Motor neuron (in vitro differentiated cells): Measurements from ENCODE around the gene MRPL23. TPM values are rescaled to one million over a fixed set of nuclear protein-coding genes. Genes with fewer than 3 reads are reported as not detected.

Experiments used
- ATAC-seq, 8 experiments: fragments of 200-7000 bp; cut with Tn5 transposase; replicated peaks in 6 of 8; 2 replicates each; pipeline ENCODE4 v1.8.0; 2021; ENCODE audit warnings: mild to moderate bottlenecking in 8 of 8, moderate library complexity in 8 of 8
- H3K27ac ChIP-seq, 2 donors: fragments of 250-450 bp; sonication (Bioruptor Pico); 2 replicates each; pipeline ENCODE4 v1.9.0; 2021; ENCODE audit warnings: antibody characterized with exemption in 2 of 2, mild to moderate bottlenecking in 2 of 2, moderate library complexity in 1 of 2
- H3K4me1 ChIP-seq, 2 donors: fragments of 250-450 bp; sonication (Bioruptor Pico); replicated peaks in 1 of 2; 2 replicates each; pipeline ENCODE4 v1.6.1; 2021; ENCODE audit warnings: antibody characterized with exemption in 2 of 2, mild to moderate bottlenecking in 2 of 2, moderate library complexity in 1 of 2
- H3K4me3 ChIP-seq, 5 donors: fragments of 250-450 bp; sonication (Bioruptor Pico); 2 replicates each; pipeline ENCODE4 v1.9.0; 2021; ENCODE audit warnings: antibody characterized with exemption in 5 of 5, mild to moderate bottlenecking in 5 of 5, moderate library complexity in 4 of 5
- WGBS, 10 experiments: fragments of 450-650 bp; shearing (Covaris generic); methylation state at CpG; one replicate each; pipeline ENCODE4 v1.0.0; 2022; 5-methylcytosine and 5-hydroxymethylcytosine counted together
- in situ Hi-C, 9 experiments: fragments of 400-800 bp; cut with MboI; loops; one replicate each; pipeline ENCODE4 v1.15.0; 2021; ENCODE audit warnings: low sequenced_read_pairs in 9 of 9, low pct_unique_long_range_greater_than_20kb in 2 of 9; ENCODE audit not compliant: unreplicated experiment in 9 of 9
- total RNA-seq, 8 experiments: library from RNA; unstranded; fragments of 300-600 nt; gene quantifications; 2 replicates each; pipeline versions ENCODE4 v1.2.3 to v1.2.4, GENCODE V29; 2022

MRPL23 gene
- total RNA-seq, 8 experiments from 2014 or later, result 7.1 to 91.9 (median 23.2) TPM

- Histone ChIP-seq H3K27ac (no peak overlapping the region), H3K4me1 (no peaks in the 10 kb centered on the region), H3K4me3 (no peak overlapping the region)
- in situ Hi-C loops, result no loop called here
- ATAC-seq, result no peak
- no CpG with 5 or more reads among the region's 20 CpGs for WGBS, 10 experiments
Measured at GRCh38 chr11:1964955-1965354, 17.8 kb downstream of the MRPL23 start.

- no peak for ATAC-seq
- Histone ChIP-seq H3K4me1 (no peaks in the 10 kb centered on the region), H3K27ac (no peak overlapping the region), H3K4me3 (no peak overlapping the region)
- in situ Hi-C loops, result no loop called here
- no CpG with 5 or more reads among the region's 18 CpGs for WGBS, 10 experiments
Measured at GRCh38 chr11:1966531-1966930, 19.4 kb downstream of the MRPL23 start.

- Histone ChIP-seq H3K4me1 (no peaks in the 10 kb centered on the region), H3K27ac (no peak overlapping the region), H3K4me3 (no peak overlapping the region)
- in situ Hi-C loops, result no loop called here
- ATAC-seq, result no peak
- no CpG with 5 or more reads among the region's 21 CpGs for WGBS, 10 experiments
Measured at GRCh38 chr11:1967641-1968225, 20.6 kb downstream of the MRPL23 start.

- in situ Hi-C loops, result no loop called here
- no peaks in the 10 kb centered on the region for H3K4me1 ChIP-seq
- ATAC-seq, result peak; percentile 68 to 91 (median 72)
- H3K4me3 ChIP-seq, result no peak overlapping the region
- WGBS, 10 experiments, result no CpG with 5 or more reads among the region's 24 CpGs
- H3K27ac ChIP-seq, result no peak overlapping the region
Measured at GRCh38 chr11:1968454-1969002, 21.4 kb downstream of the MRPL23 start.

- H3K27ac ChIP-seq, result no peak overlapping the region
- in situ Hi-C loops, result no loop called here
- WGBS, 10 experiments, result no CpG with 5 or more reads among the region's 21 CpGs
- H3K4me1 ChIP-seq, result no peaks in the 10 kb centered on the region
- peak; percentile 57 to 82 (median 76) for ATAC-seq
- no peak overlapping the region for H3K4me3 ChIP-seq
Measured at GRCh38 chr11:1969035-1969434, 21.9 kb downstream of the MRPL23 start.

- Histone ChIP-seq H3K27ac (no peak overlapping the region), H3K4me3 (no peak overlapping the region), H3K4me1 (no peaks in the 10 kb centered on the region)
- WGBS, 10 experiments, result no CpG with 5 or more reads among the region's 23 CpGs
- in situ Hi-C loops, result no loop called here
- ATAC-seq, result peak in 6 of 8 experiments; percentile 2 to 63 (median 50)
Measured at GRCh38 chr11:1969776-1970175, 22.6 kb downstream of the MRPL23 start.

GRCh38 chr11:1970956-1971355 is 23.8 kb downstream of the MRPL23 start:
- H3K4me1 ChIP-seq, result no peaks in the 10 kb centered on the region
- no peak overlapping the region for H3K27ac ChIP-seq
- in situ Hi-C loops, result no loop called here
- no peak for ATAC-seq
- H3K4me3 ChIP-seq, result no peak overlapping the region
- WGBS, 10 experiments, result no CpG with 5 or more reads among the region's 15 CpGs

GRCh38 chr11:1975185-1975584 is 28.1 kb downstream of the MRPL23 start:
- Histone ChIP-seq H3K27ac (no peak overlapping the region), H3K4me3 (no peak overlapping the region), H3K4me1 (no peaks in the 10 kb centered on the region)
- no peak for ATAC-seq
- in situ Hi-C loops, result no loop called here
- no CpG with 5 or more reads among the region's 13 CpGs for WGBS, 10 experiments

- Histone ChIP-seq H3K4me3 (no peak overlapping the region), H3K27ac (no peak overlapping the region), H3K4me1 (peaks cover 0 to 3% of the 10 kb centered on the region in 2 donors)
- in situ Hi-C loops, result no loop called here
- no CpG with 5 or more reads among the region's 26 CpGs for WGBS, 10 experiments
- ATAC-seq, result peak in 7 of 8 experiments; percentile 21 to 95 (median 80)
Measured at GRCh38 chr11:1978720-1979473, 31.8 kb downstream of the MRPL23 start.

- H3K4me1 ChIP-seq, result peaks cover 0 to 3% of the 10 kb centered on the region in 2 donors
- no peak overlapping the region for H3K27ac ChIP-seq
- in situ Hi-C loops, result no loop called here
- no peak overlapping the region for H3K4me3 ChIP-seq
- ATAC-seq, result no peak
- WGBS, 10 experiments, result no CpG with 5 or more reads among the region's 11 CpGs
Measured at GRCh38 chr11:1979607-1980006, 32.5 kb downstream of the MRPL23 start.

GRCh38 chr11:1982873-1983600 is 35.9 kb downstream of the MRPL23 start:
- no peak overlapping the region for H3K27ac ChIP-seq
- peak in 5 of 8 experiments; percentile 17 to 60 (median 40) for ATAC-seq
- H3K4me3 ChIP-seq, result no peak overlapping the region
- in situ Hi-C loops, result no loop called here
- peaks cover 0 to 3% of the 10 kb centered on the region in 2 donors for H3K4me1 ChIP-seq
- WGBS, 10 experiments, result no CpG with 5 or more reads among the region's 26 CpGs

- no CpG with 5 or more reads among the region's 12 CpGs for WGBS, 10 experiments
- Histone ChIP-seq H3K4me1 (peaks cover 0 to 3% of the 10 kb centered on the region in 2 donors), H3K27ac (no peak overlapping the region), H3K4me3 (no peak overlapping the region)
- in situ Hi-C loops, result no loop called here
- ATAC-seq, result no peak
Measured at GRCh38 chr11:1983601-1983961, 36.4 kb downstream of the MRPL23 start.

GRCh38 chr11:1987024-1987423 is 39.9 kb downstream of the MRPL23 start:
- Histone ChIP-seq H3K27ac (no peak overlapping the region), H3K4me1 (peaks cover 0 to 3% of the 10 kb centered on the region in 2 donors), H3K4me3 (no peak overlapping the region)
- in situ Hi-C loops, result no loop called here
- ATAC-seq, result no peak
- no CpG with 5 or more reads among the region's 6 CpGs for WGBS, 10 experiments
